IMR-90 (cell line): ENCODE results near the gene SEZ6L. TPM values are rescaled to one million over a fixed set of nuclear protein-coding genes. Genes with fewer than 3 reads are reported as not detected.

Experiments used
- ATAC-seq: fragments of 200-7000 bp; cut with Tn5 transposase; 2 replicates; pipeline ENCODE4 v1.9.1; 2020; ENCODE audit warnings: low read depth, mild to moderate bottlenecking, moderate library complexity
- BruUV-seq: library from RNA; stranded (reverse); fragments of 400-500 nt; replicated peaks from 2 replicates; lab custom pipeline; 2021; lab: Mats Ljungman, UMichigan
- CTCF ChIA-PET: fragments of 300-600 bp; formaldehyde crosslinking; extraction: SDS; loops from one replicate; lab custom pipeline; 2021; ENCODE audit warnings: antibody characterized with exemption; lab: Yijun Ruan, JAX
- POLR2A ChIA-PET: fragments of 300-600 bp; sonication (Branson Sonifier 250); formaldehyde crosslinking; loops from one replicate; lab custom pipeline; 2022; ENCODE audit warnings: antibody characterized with exemption; ENCODE audit not compliant: unreplicated experiment; lab: Charles Lee
- DNase-seq: peaks from one replicate; pipeline ENCODE4 v3.0.0; 2013
- H2AFZ ChIP-seq: replicated peaks from 2 replicates; pipeline ENCODE3; 2013; ENCODE audit warnings: low read length, mild to moderate bottlenecking; ENCODE audit not compliant: poor library complexity
- H2AK5ac ChIP-seq: 2 replicates; pipeline ENCODE4 v1.6.1; 2013; ENCODE audit warnings: low read depth, low read length, inconsistent platforms
- H2AK9ac ChIP-seq: replicated peaks from 2 replicates; pipeline ENCODE3; 2013; ENCODE audit warnings: mild to moderate bottlenecking, low read depth, low read length, moderate library complexity; ENCODE audit not compliant: poor library complexity
- H2BK120ac ChIP-seq: 2 replicates; pipeline ENCODE4 v1.6.1; 2013; ENCODE audit warnings: low read depth, low read length, inconsistent platforms
- H2BK15ac ChIP-seq: 3 replicates; pipeline ENCODE4 v1.6.1; 2013; ENCODE audit warnings: low read depth, low read length, inconsistent platforms
- H2BK20ac ChIP-seq: 2 replicates; pipeline ENCODE4 v1.6.1; 2013; ENCODE audit warnings: low read depth, mild to moderate bottlenecking, inconsistent platforms, low read length, moderate library complexity
- H2BK5ac ChIP-seq: 2 replicates; pipeline ENCODE4 v1.6.1; 2013; ENCODE audit warnings: mild to moderate bottlenecking, low read depth, low read length, inconsistent platforms; ENCODE audit not compliant: poor library complexity, severe bottlenecking
- H3K14ac ChIP-seq: replicated peaks from 2 replicates; pipeline ENCODE4 v1.6.1; 2013; ENCODE audit warnings: low read depth, low read length, inconsistent platforms
- H3K18ac ChIP-seq: 2 replicates; pipeline ENCODE4 v1.6.1; 2013; ENCODE audit warnings: low read depth, low read length, control low read depth
- H3K23ac ChIP-seq: 2 replicates; pipeline ENCODE4 v1.6.1; 2013; ENCODE audit warnings: low read depth, low read length, inconsistent platforms
- H3K27ac ChIP-seq: 2 replicates; pipeline ENCODE4 v1.5.1; 2013; ENCODE audit warnings: mild to moderate bottlenecking, control low read depth, low read length; ENCODE audit not compliant: insufficient read depth
- H3K27me3 ChIP-seq: 2 replicates; pipeline ENCODE4 v1.6.1; 2013; ENCODE audit warnings: low read length; ENCODE audit not compliant: control insufficient read depth, insufficient read depth
- H3K36me3 ChIP-seq: 2 replicates; pipeline ENCODE4 v1.6.1; 2013; ENCODE audit warnings: low read length, mixed read lengths; ENCODE audit not compliant: control insufficient read depth, insufficient read depth
- H3K4ac ChIP-seq: 2 replicates; pipeline ENCODE4 v1.6.1; 2013; ENCODE audit warnings: low read depth, low read length, inconsistent platforms
- H3K4me1 ChIP-seq: 2 replicates; pipeline ENCODE4 v1.6.1; 2013; ENCODE audit warnings: low read length, mixed read lengths; ENCODE audit not compliant: control insufficient read depth, insufficient read depth
- H3K4me2 ChIP-seq: 2 replicates; pipeline ENCODE4 v1.6.1; 2013; ENCODE audit warnings: low read depth, mild to moderate bottlenecking, control low read depth, low read length, moderate library complexity
- H3K4me3 ChIP-seq: 2 replicates; pipeline ENCODE4 v1.5.1; 2013; ENCODE audit warnings: low read depth, mild to moderate bottlenecking, control low read depth, low read length, moderate library complexity; ENCODE audit not compliant: insufficient read depth
- H3K56ac ChIP-seq: 2 replicates; pipeline ENCODE4 v1.6.1; 2013; ENCODE audit warnings: low read length, inconsistent platforms; ENCODE audit not compliant: insufficient read depth; ENCODE audit errors: extremely low read depth
- H3K79me1 ChIP-seq, 2 experiments: 2 replicates each; pipeline ENCODE4 v1.6.1; 2013; ENCODE audit warnings: low read length in 2 of 2, inconsistent platforms in 1 of 2, low read depth in 1 of 2
- H3K9ac ChIP-seq: 2 replicates; pipeline ENCODE4 v1.6.1; 2013; ENCODE audit warnings: low read depth, low read length, control low read depth
- H3K9me1 ChIP-seq: 2 replicates; pipeline ENCODE4 v1.6.1; 2013; ENCODE audit warnings: low read length, inconsistent platforms; ENCODE audit not compliant: insufficient read depth
- H3K9me3 ChIP-seq: 2 replicates; pipeline ENCODE4 v1.6.1; 2013; ENCODE audit warnings: low read length; ENCODE audit not compliant: control insufficient read depth, insufficient read depth
- H4K20me1 ChIP-seq: 2 replicates; pipeline ENCODE4 v1.6.1; 2013; ENCODE audit warnings: low read length, inconsistent platforms; ENCODE audit not compliant: insufficient read depth
- H4K5ac ChIP-seq: 2 replicates; pipeline ENCODE4 v1.6.1; 2013; ENCODE audit warnings: mild to moderate bottlenecking, low read depth, low read length, control low read depth
- H4K8ac ChIP-seq, 2 experiments: 2 replicates each; pipeline ENCODE4 v1.6.1; 2013; ENCODE audit warnings: low read depth in 2 of 2, low read length in 2 of 2, control low read depth in 1 of 2, inconsistent platforms in 1 of 2
- H4K91ac ChIP-seq: 2 replicates; pipeline ENCODE4 v1.6.1; 2013; ENCODE audit warnings: low read depth, low read length, inconsistent platforms; ENCODE audit not compliant: insufficient read depth
- CEBPB ChIP-seq: IDR thresholded peaks from 2 replicates; pipeline ENCODE4 v1.6.1; 2012; ENCODE audit warnings: low read depth, low read length, improper control_type of control experiment
- MAFK ChIP-seq: IDR thresholded peaks from 2 replicates; pipeline ENCODE4 v1.6.1; 2012; ENCODE audit warnings: low read depth, low read length, improper control_type of control experiment
- POLR2A ChIP-seq: IDR thresholded peaks from 2 replicates; pipeline ENCODE4 v1.6.1; 2012; ENCODE audit warnings: mild to moderate bottlenecking, low read depth, low read length
- RCOR1 ChIP-seq: IDR thresholded peaks from 2 replicates; pipeline ENCODE4 v1.6.1; 2012; ENCODE audit warnings: mild to moderate bottlenecking, low read length, improper control_type of control experiment; ENCODE audit not compliant: insufficient replicate concordance
- RFX5 ChIP-seq: IDR thresholded peaks from 2 replicates; pipeline ENCODE4 v1.8.0; 2012; ENCODE audit warnings: low read depth, mild to moderate bottlenecking, low read length, moderate library complexity
- SMC3 ChIP-seq: fragments of 150-350 bp; IDR thresholded peaks from 2 replicates; pipeline ENCODE4 v1.6.1; 2016; ENCODE audit warnings: low read depth, mild to moderate bottlenecking, antibody characterized with exemption, low read length, moderate library complexity
- WGBS, 2 experiments: methylation state at CpG; one replicate each; pipeline versions ENCODE4 v1.1.5 to v1.1.7; 2013; ENCODE audit warnings: missing lambda C conversion rate in 2 of 2; ENCODE audit not compliant: insufficient read length in 1 of 2; ENCODE audit errors: extremely low coverage in 2 of 2; 5-methylcytosine and 5-hydroxymethylcytosine counted together
- dilution Hi-C: fragments of 300-500 bp; cut with HindIII; formaldehyde crosslinking; loops from one replicate; pipeline ENCODE4 v1.14.3; 2018; ENCODE audit warnings: low sequenced_read_pairs; ENCODE audit not compliant: unreplicated experiment
- in situ Hi-C: fragments of 300-500 bp; cut with MboI; formaldehyde crosslinking; loops from 3 replicates; pipeline ENCODE4 v1.14.3; 2019; ENCODE audit warnings: low sequenced_read_pairs, inconsistent platforms, mixed read lengths
- intact Hi-C: fragments of 100-400 bp; cut with micrococcal nuclease; formaldehyde crosslinking; loops from 2 replicates; pipeline ENCODE4 v1.10.0; 2022
- polyA plus RNA-seq, 3 experiments: library from polyadenylated mRNA; depleted of rRNA; stranded (reverse); fragments of >200 nt; gene quantifications; 2 replicates each; pipeline ENCODE4 v1.2.3, GENCODE V29; 2012; ENCODE audit warnings: low replicate concordance in 1 of 3
- total RNA-seq: library from RNA; depleted of rRNA; stranded (reverse); fragments of >200 nt; gene quantifications from 2 replicates; pipeline ENCODE4 v1.2.3, GENCODE V29; 2012

The SEZ6L gene
- total and polyA plus RNA-seq, 2 of the 4 experiments (the other 2 are of a cell fraction), result not detected

DNA sequence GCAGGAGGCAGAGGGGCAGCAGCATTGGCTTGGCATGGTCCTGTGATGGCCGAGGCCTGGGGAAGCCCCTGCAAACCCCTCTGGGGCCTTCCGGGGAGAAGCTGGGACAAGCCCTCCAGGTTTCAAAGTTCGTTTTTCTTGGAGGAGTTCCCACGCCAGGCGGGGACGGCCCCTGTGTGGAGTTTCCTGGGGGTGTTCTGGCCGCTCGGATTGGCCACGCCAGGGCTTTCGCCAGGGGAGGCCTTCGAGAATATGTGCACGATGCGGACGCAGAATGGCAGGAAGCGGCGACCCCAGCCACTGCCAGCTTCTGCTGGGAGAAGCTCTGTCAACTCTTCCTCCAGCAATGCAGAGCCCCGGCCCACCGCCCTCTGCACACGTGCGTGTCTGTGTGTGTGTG is 157.5 kb downstream of the SEZ6L start:
- Histone ChIP-seq H3K27ac (no peak overlapping the region), H3K36me3 (no peaks in the 10 kb centered on the region), H3K9me3 (no peaks in the 10 kb centered on the region), H2BK15ac (no peak overlapping the region), H2BK20ac (no peak overlapping the region), H2BK5ac (no peak overlapping the region), H2BK120ac (no peak overlapping the region), H3K4me1 (peaks cover 3% of the 10 kb centered on the region), H3K56ac (no peak overlapping the region), H2AFZ (no peak overlapping the region), H3K4ac (no peak overlapping the region), H3K9ac (no peak overlapping the region), H3K18ac (no peak overlapping the region), H4K91ac (no peak overlapping the region), H3K79me1 (no peaks in the 10 kb centered on the region), H4K5ac (no peak overlapping the region), H3K4me3 (no peak overlapping the region), H2AK9ac (no peak overlapping the region), H4K8ac (no peak overlapping the region), H3K14ac (no peak overlapping the region), H4K20me1 (no peaks in the 10 kb centered on the region), H2AK5ac (no peak overlapping the region), H3K4me2 (no peak overlapping the region), H3K9me1 (0 out of 2 replicates have a peak, but pooled peaks cover 3% of the 10 kb centered on the region), H3K23ac (no peak overlapping the region), H3K27me3 (peaks cover 12% of the 10 kb centered on the region; the same call in 1 of the 2 replicates)
- no TSS peak for BruUV-seq
- CTCF ChIA-PET, result no interaction called here
- ATAC-seq (no peak), DNase-seq (no peak)
- TF ChIP-seq SMC3 (no peak), RCOR1 (no peak), MAFK (no peak), CEBPB (no peak), POLR2A (no peak), RFX5 (no peak)
- in situ Hi-C loops, result loop anchor here (25.0 kb wide), 1 partner anchor 865 kb away; no protein-coding TSS in a partner anchor
- intact Hi-C loops, result no loop called here
- dilution Hi-C loops, result no loop called here
- 70% methylated on average over 2 of the region's 20 CpGs; no CpG with 5 or more reads in 1 of the 2 experiments for WGBS, 2 experiments
- POLR2A ChIA-PET, result no interaction called here
